DMS 273 (cell line): Measurements from ENCODE around the gene KLK15.
A peak's percentile ranks its signal among the peaks of the same experiment; 100 is the strongest.

Experiments used
- DNase-seq: peaks from one replicate; lab custom pipeline; 2025; ENCODE audit not compliant: unreplicated experiment; lab: John Stamatoyannopoulos, UW

The KLK15 gene

DNA sequence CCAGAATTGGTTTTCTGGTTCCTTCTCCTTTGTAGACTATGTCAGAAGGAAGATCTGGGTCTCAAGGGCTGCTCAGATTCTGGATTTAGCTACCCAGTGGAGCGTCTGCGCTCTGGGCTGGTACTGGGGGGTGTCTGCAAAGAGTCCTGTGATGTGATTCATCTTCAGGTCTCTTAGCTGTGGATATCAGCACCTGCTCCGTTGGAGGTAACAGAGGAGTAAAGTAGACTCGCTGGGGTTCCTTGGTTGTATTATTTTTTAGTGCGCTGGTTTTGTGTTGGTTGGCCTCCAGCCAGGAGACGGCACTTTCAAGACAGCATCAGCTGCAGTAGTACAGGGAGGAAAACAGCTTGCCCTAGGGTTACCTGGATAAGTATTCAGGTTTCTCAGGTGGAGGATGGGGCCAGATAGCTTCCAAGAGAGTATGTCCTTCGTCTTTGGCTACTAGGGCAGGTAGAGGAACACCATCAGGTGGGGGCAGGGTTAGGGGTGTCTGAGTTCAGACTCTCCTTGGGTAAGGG is 10.4 kb upstream of the KLK15 start:
- no peak for DNase-seq

DNA sequence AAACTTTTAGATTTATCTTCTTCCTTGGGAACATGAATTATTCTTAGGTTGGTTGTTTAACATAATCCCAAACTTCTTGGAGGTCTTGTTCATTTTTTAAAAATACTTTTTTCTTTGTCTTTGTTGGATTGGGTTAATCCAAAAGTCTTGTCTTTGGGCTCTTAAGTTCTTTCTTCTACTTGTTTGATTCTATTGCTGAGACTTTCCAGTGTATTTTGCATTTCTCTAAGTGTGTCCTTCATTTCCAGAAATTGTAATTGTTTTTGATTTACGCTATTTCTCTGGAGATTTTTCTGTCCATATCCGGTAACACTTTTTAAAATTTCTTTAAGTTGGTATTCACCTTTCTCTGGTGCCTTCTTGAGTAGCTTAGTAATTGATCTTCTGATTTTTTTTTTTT is 9.8 kb upstream of the KLK15 start:
- no peak for DNase-seq

DNA sequence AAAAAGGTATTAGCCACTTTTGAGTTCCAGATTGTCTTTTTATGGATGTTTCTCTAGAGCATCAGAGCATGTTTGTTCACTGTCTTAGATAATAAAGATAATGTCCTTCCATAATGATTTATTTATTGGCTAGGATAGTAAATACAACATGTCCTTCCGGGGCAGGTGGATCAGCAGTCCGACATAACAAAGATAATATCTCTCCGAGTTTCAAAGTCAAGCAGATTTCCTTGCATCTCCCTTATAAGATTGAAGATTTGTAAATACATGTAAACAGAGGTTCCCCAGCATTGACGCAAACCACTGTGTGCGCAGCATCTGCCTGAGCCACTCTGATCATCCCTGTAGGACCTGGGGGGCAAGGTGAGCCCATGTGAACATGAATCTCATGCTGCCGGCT is 8.8 kb upstream of the KLK15 start:
- no peak for DNase-seq

DNA sequence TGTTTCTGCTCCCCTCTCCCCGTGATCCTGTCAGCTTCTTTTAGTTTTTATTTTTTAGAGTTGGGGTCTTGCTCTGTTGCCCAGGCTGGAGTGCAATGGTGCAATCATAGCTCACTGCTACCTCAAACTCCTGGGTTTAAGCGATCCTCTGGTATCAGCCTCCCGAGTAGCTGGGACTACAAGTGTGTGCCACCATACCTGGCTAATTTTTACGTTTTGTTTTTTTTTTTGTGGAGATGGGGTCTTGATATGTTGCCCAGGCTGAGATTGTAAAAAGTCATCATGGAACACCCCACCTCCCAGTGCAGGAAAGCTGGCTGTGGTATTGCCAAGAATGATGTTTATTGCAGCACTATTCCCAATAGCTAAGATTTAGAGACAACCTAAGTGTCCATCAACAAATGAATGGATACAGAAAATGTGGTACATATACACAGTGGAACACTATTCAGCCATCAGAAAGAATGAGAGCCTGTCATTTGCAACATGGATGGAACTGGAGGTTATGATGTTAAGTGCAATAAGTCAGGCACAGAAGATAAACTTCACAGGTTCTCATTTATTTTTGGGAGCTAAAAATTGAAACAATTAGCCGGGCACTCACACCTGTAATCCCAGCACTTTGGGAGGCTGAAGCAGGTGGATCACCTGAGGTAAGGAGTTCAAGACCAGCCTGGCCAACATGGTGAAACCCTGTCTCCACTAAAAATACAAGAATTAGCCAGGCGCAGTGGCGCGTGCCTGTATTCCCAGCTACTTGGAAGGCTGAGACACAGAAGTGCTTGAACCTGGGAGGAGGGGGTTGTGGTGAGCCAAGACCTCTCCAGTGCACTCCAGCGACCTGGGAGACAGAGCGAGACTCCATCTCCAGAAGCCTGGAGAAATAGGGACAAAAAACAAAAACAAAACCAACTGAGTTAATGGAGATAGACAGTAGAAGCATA is 6.6 kb upstream of the KLK15 start:
- DNase-seq: no peak

DNA sequence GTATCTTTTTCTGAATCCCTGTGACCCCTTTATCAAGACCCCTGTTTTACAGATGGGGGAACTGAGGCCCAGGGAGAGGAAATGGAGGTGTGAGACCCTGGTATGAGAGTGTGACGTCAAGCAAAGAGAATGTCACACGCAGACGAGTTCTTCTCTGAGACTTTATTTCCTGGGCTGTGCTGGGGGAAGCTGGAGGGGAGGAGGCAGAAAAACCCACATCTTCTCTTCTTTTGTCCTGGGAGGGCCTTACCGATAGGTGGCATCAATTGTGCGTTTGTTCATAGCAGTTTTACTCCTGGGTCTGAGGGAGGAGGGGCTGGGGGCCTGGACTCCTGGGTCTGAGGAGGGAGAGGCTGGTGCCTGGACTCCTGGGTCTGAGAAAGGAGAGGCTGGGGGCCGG is 4.9 kb upstream of the KLK15 start:
- peak; percentile 31 for DNase-seq

DNA sequence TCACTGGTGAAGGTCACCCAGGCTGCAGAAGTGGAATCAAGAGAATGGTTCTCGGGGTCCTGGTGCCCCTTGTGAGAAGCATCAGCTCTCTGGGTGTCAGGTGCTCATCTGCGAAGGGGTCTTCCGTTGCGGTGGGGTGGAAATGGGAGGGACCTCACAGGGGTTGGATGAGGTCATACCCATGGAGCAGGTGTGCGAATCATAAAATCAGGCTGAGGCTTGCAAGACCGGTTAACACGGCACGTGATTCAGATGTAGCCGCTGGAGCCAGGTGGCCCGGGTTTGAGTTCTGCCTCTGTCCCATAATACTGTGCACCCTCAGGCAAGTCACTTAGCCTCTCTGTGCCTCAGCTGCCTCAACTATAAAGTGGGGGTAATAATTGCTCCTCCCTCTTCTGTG is 3.9 kb upstream of the KLK15 start:
- DNase-seq: peak; percentile 39

DNA sequence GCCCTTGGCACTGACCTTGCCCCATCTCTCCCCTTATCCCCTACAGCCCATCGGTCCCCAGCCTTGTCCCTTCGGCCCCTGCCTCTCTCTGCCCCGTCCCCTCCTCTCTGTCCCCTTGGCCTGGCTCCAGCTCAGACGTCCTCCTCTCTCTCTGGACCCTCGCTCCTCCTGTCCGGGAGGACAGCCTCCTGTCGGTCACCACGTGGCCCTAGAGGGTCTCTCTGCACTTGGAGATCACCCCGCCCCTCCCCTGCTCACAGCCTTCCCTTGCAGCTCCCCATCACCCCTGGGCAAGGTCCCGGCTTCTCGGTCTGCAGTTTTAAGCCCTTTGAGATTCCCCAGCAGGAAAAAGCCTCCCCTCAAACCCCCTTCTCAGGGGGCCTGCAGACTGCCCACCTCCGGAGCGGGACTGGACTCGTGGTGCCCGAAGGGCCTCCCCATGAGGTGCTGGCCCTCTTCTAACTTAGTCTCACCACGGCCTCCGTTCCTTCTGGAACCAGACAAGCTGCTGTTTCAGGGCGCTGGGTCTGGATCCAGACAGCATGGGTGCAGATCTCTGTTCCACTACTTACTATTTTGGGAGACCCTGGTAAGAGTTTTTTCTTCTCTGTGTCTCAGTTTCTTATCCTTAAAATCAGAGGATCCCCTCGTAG is 3.3 kb upstream of the KLK15 start:
- DNase-seq: no peak

DNA sequence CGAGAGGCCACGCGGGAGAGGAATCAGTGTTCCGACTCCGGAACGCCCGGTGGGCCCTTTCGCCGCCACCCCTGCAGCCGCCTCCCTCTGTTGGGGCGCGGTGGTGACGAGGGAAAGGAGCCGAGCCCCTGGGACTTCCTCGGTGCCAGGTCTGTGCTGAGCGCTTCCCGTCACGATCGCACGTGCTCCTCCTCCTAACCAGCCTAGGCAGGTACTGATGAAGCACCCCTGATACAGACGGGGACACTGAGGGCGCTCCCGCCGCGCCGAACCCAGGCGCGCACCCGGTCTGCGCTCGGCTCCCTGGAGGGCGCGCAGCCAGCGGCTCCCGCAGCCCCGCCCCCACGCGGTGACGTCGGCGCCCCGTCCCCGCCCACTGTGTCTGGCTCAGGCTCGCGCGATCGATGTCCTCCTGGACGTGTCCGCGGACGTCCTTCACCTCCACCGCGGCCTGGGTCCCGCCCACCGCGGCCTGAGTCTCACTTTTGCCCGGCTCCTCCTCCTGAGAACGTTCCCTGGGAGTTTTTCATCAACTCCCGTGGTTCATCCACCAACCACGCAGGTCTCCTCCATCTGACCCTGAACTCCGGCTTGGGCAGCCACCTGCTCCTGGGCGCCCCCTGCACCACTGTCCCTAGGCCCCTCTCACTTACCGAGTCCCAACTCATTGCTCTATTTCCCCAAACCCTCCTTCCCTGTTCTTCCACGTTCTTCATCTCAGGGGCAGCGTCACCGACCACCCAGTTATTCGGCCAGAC is 2.6 kb upstream of the KLK15 start:
- DNase-seq: peak; percentile 69

DNA sequence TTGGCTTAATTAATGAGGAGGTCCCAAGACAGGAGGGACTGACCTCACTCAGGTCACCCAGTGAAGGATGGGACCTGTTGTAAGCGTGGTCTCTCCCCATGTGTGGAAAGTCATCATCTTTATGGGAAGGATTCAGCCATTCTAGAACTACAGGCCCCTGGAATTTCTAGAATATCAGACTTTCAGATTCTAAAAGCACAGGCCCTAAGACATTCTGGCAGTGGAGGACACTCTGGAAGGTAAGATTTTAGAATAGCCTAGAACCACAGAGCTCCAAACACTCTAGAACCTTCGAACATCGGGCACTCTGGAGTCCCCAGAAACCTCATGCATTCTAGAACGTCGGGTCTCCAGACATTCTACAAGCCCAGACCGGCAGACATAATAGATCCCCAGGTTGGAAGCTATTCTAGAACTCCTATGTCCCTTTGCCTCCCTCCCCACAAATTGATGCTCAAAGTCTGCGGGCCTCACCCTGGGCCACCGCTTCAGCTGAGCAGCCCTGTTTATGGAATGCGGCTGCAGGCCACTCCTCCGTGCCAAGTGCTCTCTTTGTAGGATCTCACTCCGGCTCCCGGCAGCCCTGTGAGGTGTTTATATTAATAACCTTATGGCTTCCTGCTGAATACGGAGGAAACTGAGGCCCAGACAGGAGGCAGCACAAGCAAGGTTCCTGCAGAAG is 1.9 kb upstream of the KLK15 start:
- DNase-seq: no peak

DNA sequence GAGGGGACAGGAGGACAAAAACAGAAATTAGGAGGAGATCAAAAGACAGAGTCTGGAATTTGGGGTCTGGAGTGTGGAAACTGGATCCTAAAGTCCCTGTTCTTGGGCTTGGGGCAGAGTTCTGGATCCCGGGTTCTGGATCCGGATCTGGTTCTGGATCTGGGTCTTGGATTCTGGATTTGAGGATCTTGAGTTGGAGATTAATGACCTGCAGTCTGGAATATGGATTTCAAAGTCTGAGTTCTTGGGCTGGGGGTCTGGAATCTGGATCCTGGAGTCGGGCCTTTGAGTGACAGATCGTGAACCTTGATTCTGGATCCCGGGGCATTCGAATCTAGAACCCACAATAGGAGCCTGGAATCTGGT is 411 bp upstream of the KLK15 start:
- DNase-seq: no peak

DNA sequence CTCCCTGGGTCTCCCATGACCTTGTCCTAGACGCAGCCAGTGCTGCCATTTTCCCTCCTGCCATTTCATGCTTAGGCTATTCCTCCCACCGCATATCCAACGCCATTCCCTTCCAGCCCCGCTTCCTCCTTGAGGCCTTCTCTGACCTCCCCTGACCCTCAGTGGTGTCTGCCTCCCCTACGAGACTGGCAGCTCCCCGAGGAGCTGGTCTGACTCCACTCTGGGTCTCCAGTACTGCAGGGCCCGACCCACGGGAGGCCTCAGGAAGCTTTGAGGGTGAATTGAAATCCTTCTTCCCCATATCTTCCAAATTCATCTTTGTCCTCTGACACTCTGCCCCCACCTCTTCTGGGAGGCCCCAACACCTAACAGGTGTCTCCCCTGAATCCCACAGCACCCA is 708 bp downstream of the KLK15 start:
- DNase-seq: no peak

DNA sequence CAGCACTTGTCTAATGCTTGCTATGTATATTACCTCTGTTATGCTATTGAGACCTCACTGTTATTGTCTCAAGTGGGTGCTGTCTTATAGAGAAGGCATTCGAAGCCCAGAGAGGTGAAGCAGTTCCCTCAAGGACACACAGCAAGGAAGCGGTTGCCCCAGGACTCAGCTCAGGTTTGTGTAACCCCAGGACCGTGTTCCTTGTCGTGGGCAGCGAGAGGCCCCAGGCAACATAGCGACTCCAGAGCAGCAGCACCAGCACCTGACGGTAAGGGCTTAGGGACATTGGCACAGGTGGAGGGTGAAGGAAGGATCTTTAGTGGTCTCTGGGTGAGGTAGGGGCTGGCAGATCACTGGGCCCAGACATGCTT is 2.4 kb downstream of the KLK15 start:
- no peak for DNase-seq

DNA sequence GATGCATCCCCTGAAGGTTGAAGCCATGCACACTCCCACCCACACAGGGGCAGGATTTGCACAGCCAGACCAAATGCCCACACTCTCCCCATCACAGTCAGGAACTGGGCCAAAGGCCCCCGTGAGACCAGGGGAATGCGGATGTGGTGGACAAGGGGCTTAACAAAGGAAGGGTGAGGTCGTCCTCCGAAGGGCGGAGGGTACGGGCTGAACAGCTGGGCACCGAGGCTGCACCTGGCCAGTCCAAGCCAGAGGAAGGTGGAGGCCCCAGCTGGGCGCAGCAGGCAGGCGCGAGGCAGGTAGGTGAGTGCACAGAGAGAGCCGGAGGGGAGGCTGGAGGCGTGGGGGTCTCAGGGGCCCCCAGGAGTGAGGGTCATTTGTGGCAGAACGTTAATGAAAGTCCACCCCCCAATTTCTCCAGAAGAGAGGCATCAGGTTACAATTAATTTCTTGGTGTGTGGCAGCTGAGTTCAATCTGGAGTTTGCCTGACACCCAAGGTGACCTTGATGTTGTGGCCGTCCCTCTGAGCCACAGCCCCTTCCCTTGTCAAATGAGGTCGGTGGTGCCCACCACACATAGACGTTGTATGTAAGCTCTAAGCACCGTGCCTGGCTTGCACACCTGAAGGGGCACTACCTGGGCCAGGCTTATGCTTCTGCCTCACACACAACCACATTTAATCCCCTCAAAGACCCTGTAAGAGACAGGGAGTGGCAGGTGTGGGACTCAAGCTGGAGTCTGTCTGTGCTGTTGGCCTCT is 2.9 kb downstream of the KLK15 start:
- DNase-seq: no peak

DNA sequence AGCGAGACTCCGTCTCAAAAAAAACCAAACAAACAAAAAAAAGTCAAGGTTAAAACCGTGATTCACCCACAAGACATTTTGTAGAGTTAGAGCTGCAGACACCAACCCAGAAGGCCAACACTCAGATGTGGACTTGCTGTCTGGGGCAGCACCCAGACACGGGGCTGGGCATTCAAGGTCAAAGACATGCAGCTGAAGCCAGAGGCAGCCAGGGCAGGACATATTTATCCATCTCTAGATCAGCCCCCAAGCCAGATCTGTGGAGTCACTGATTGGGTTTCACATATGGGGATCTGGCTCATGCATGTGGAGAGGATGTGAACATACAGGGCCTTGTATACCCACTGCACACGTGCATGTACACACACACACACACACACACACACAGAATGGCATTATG is 3.6 kb downstream of the KLK15 start:
- DNase-seq: no peak

DNA sequence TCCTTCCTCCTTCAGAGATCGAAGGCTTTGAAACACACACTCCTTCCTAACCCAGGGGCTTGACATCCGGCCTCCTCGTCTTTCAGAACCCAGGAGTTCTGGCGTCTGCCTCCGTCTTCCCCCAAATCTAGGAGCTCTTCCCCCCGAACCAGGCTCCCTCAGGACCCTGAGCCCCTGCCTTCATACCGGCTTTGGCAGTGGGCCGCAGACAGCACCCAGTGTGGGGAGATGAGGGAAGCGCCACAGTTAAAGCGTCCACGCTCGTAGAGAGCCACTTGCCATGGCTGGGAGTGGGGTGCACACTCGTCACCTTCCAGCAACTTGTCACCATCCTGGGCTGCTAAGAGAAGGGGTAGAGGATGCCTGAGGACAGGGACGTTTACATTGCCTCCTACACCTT is 5.9 kb downstream of the KLK15 start:
- no peak for DNase-seq

DNA sequence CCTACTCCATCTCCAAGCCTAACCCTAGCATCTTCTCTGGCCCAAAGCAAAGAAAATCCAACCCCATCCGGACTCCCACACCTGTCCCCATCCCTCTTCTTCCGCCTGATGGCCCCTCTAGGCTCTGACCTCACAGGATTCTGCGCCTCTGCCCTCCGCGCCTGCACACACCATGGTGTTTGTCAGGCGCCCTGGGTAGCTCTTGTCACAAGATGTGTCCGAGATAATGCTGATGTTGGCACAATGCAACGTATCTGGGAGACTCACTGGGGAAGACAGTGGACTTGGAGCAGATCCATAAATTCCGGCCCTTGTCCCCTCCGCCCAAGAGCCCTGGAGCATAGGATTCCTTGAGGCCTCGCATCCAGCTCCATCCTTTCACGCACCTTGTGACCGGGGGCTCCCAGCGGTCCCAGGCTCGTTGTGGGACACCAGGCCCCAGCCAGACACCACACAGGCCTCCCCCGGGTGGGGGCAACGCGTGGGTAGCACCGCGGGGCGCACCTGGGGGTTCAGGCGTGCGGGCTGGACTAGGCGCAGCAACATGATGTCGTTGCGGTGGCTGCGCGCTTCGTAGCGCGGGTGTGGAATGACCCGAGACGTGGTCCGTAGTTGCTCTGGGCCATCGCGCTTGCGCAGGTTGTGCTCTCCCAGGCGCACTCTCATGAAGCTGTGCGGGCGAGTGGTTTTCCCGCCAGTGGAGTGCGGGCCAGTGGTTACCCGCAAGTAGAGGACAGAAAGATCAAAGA is 6.7 kb downstream of the KLK15 start:
- DNase-seq: no peak

DNA sequence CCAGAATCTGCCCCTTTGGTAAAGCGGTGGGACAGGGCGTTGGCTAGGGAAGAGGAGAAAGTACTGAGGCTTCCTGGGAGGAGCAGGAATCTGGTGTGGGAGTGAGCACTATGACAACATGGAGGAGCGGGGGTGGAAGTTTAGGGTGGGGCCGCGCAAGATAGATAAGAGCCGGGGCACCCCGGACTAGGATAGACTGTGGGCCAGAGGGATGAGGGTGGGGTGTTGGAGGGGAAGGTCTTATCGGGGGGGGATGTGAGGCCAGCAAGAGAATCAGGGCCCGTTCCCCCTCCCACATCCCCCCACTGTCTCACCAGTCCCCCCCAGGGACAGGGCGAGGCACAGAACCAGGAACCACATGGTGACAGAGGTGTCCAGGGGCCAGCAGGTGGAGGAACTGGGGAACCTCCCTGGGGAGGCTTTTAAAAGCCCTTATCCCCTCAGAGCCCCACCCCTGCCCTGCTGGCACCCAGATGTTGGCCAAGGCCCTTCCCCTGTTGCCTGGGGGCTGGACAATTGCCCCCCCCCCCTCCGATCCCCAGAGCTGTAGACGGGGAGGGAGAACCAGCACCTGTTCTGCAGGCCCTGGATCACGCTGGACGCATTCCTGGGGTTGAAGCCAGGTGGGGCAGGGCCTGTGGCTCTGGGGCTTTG is 9.9 kb downstream of the KLK15 start, which contains the start of gene KLK1:
Gene KLK1 (minus strand): TSS at position 399 of the 654 bp plus-strand sequence. CDS start 39 bp downstream, at position 360.
- no peak for DNase-seq

DNA sequence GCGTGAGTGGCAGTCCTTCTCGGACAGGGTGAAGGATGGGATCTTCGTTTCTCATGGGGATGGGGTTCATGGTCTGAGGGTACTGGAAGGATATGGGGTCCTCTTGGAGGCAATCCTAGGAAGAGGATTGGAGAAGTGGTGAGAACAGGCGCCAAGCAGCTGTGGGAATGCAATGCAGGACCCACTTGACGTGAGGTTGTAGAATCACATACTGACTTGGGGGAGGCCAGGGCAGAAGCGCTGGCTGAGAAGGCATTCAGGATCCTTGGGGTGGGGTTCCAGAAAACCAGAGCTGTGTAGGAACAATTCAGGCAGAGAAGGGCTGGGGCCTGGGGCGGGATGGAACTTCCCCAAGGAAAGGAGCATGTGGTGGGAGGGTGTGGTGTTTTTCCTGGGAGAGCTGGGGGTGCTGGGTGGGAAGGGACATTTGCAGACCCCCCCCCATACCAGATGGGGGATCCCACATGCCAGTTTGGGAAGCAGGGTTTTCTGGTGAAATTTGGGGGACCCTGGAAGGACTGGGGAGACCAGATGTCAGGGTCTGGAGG is 10.6 kb downstream of the KLK15 start:
- no peak for DNase-seq

DNA sequence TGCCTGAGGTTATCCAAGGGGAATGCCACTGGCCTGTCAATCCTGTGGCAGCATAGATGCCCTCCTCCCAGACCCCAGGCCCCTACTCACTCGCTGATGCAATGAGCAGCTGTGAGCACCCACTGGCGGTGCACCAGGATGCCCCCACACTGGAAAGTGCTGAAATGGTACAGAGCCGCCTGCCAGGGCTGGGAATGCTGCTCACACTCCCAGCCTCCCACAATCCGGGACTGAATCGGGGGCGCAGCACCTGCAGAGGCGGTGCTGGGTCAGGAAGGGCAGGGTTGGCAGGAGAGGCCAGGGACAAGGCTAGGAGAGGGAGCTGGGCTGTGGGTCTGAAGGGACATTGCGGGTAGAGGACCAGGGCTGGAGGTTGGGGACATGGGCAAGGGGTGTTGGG is 11.8 kb downstream of the KLK15 start:
- DNase-seq: no peak
